ENCODE results near the gene LPIN2. TPM values are rescaled to one million over a fixed set of nuclear protein-coding genes. Genes with fewer than 3 reads are reported as not detected.

Gene LPIN2
- total and polyA plus RNA-seq, 8 donors, result 24.3 to 63.2 (median 29.3) TPM

DNA sequence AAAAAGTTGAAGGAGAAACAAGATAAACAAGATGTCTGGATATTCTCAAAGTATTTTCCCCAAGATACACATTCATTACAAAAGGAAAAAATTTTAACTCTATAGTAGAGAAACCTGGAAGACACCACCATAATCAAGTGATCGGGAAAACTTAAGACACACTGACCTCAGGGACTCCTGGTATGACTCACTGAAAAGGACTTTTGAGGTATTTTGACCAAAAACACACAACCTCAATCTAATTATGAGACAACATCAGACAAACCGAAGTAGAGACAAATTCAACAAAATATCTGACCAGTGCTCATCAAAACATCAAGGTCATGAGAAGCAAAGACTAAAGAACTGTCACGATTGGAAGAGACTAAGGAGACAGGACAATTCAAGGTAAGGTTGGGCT is 34.7 kb downstream of the LPIN2 start:
- ATAC-seq (no peak), DNase-seq (no peak)
- no peak overlapping the region for H3K4me3 ChIP-seq
- intact Hi-C loops (cut with DNase I), result no loop called here
- H3K4me1 ChIP-seq, result peaks cover 48 to 89% of the 10 kb centered on the region in 2 donors
- TF ChIP-seq, protein P1, sequence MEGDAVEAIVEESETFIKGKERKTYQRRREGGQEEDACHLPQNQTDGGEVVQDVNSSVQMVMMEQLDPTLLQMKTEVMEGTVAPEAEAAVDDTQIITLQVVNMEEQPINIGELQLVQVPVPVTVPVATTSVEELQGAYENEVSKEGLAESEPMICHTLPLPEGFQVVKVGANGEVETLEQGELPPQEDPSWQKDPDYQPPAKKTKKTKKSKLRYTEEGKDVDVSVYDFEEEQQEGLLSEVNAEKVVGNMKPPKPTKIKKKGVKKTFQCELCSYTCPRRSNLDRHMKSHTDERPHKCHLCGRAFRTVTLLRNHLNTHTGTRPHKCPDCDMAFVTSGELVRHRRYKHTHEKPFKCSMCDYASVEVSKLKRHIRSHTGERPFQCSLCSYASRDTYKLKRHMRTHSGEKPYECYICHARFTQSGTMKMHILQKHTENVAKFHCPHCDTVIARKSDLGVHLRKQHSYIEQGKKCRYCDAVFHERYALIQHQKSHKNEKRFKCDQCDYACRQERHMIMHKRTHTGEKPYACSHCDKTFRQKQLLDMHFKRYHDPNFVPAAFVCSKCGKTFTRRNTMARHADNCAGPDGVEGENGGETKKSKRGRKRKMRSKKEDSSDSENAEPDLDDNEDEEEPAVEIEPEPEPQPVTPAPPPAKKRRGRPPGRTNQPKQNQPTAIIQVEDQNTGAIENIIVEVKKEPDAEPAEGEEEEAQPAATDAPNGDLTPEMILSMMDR (IDR thresholded peaks at IDR 0.05), result no peak
- H3K27ac ChIP-seq, result peak overlapping the region; percentile 84 to 86
- no peaks in the 10 kb centered on the region for H3K36me3 ChIP-seq
- no peaks in the 10 kb centered on the region for H3K9me3 ChIP-seq
- H3K27me3 ChIP-seq, result no peaks in the 10 kb centered on the region

- DNase-seq (no peak), ATAC-seq (peak; percentile 33)
- Histone ChIP-seq H3K4me3 (no peak overlapping the region), H3K4me1 (peaks cover 40 to 89% of the 10 kb centered on the region in 2 donors), H3K27me3 (no peaks in the 10 kb centered on the region), H3K27ac (peak overlapping the region; percentile 16 to 84), H3K9me3 (no peaks in the 10 kb centered on the region), H3K36me3 (no peaks in the 10 kb centered on the region)
- TF ChIP-seq, protein P1 (IDR thresholded peaks at IDR 0.05), result no peak
- intact Hi-C loops (cut with DNase I), result no loop called here
These were observed 36.5 kb downstream of the LPIN2 start for GRCh38 chr18:2976218-2977132.

GRCh38 chr18:2974731-2975130 is 38.2 kb downstream of the LPIN2 start:
- intact Hi-C loops (cut with DNase I), result no loop called here

DNA sequence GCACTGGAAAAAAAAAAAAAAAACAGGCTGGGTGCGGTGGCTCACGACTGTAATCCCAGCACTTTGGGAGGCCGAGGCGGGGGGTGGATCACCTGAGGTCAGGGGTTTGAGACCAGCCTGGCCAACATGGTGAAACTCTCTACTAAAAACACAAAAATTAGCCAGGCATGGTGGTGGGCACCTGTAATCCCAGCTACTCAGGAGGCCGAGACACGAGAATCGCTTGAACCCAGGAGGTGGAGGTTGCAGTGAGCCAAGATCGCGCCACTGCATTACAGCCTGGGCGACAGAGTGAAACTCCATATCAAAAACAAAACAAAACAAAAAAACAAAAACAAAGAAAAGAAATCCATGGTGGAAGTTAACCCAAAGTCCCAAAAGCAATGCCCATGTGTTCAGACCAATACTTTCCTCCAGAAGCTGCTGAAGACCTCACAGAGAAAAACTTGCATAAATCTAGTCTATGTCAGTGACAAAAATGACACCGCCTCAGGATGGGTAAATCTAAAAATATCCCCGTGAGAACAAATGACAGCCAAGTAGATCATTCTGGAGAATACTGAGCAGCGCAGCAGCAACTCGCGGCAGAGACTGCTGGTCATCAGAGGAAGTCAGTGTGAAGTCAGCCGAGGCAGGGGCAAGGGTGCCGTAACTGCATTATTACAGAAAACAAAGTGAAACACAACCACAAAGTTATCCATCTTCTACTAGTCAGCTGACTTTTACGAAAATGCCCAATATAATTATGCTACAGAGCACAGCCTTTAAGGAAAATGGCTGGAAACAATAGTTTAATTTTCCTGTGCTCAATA is 41.0 kb downstream of the LPIN2 start:
- H3K27ac ChIP-seq, result peak overlapping the region; percentile 51 to 78
- H3K4me1 ChIP-seq, result peaks cover 19 to 91% of the 10 kb centered on the region in 2 donors
- intact Hi-C loops (cut with DNase I), result no loop called here
- peak in 2 of 4 donors; percentile 79 to 85 for DNase-seq
- ATAC-seq, result peak; percentile 58
- no peaks in the 10 kb centered on the region for H3K27me3 ChIP-seq
- H3K4me3 ChIP-seq, result peak overlapping the region in 1 of 2 donors; percentile 1
- TF ChIP-seq, protein P1 (IDR thresholded peaks at IDR 0.05), result no peak
- no peaks in the 10 kb centered on the region for H3K36me3 ChIP-seq
- no peaks in the 10 kb centered on the region for H3K9me3 ChIP-seq

More at GRCh38 chr18:2974731-2975130, 38.2 kb downstream of the LPIN2 start:
- Histone ChIP-seq H3K27me3 (no peaks in the 10 kb centered on the region), H3K9me3 (no peaks in the 10 kb centered on the region), H3K4me3 (no peak overlapping the region), H3K4me1 (peaks cover 28 to 89% of the 10 kb centered on the region in 2 donors), H3K36me3 (no peaks in the 10 kb centered on the region), H3K27ac (no peak overlapping the region)
- DNase-seq, result no peak
- no peak for ATAC-seq
- TF ChIP-seq, protein P1 (IDR thresholded peaks at IDR 0.05), result no peak
